Liver (tissue), 9 donors: ENCODE data around the gene LRRC70. TPM values are rescaled to one million over a fixed set of nuclear protein-coding genes. Genes with fewer than 3 reads are reported as not detected.

Experiments
- DNase-seq: peaks from one replicate; pipeline ENCODE4 v3.0.0-alpha.2; 2017; ENCODE audit warnings: low spot score
- H3K27ac ChIP-seq, 2 donors: one replicate each; pipeline ENCODE4 v1.7.0; 2013; ENCODE audit warnings: inconsistent platforms in 2 of 2, low read length in 2 of 2, control low read depth in 1 of 2, low read depth in 1 of 2, mild to moderate bottlenecking in 1 of 2
- H3K27me3 ChIP-seq, 4 donors: one replicate each; pipeline versions ENCODE4 v1.6.1 to v1.7.0; 2013; ENCODE audit warnings: low read length in 3 of 4, inconsistent platforms in 1 of 4, mild to moderate bottlenecking in 1 of 4, moderate library complexity in 1 of 4; ENCODE audit not compliant: control insufficient read depth in 4 of 4, insufficient read depth in 4 of 4
- H3K36me3 ChIP-seq, 4 donors: one replicate each; pipeline versions ENCODE4 v1.6.1 to v1.7.0; 2013; ENCODE audit warnings: low read length in 3 of 4, mild to moderate bottlenecking in 3 of 4, low read depth in 1 of 4, moderate library complexity in 1 of 4; ENCODE audit not compliant: control insufficient read depth in 4 of 4, insufficient read depth in 3 of 4
- H3K4me1 ChIP-seq, 4 donors: one replicate each; pipeline versions ENCODE4 v1.6.1 to v1.7.0; 2013; ENCODE audit warnings: low read length in 3 of 4, mild to moderate bottlenecking in 3 of 4, moderate library complexity in 1 of 4; ENCODE audit not compliant: control insufficient read depth in 4 of 4, insufficient read depth in 4 of 4
- H3K4me3 ChIP-seq, 3 donors: one replicate each; pipeline versions ENCODE4 v1.6.1 to v1.7.0; 2013; ENCODE audit warnings: low read length in 3 of 3, control low read depth in 1 of 3, low read depth in 1 of 3, mild to moderate bottlenecking in 1 of 3
- H3K9ac ChIP-seq, 2 donors: one replicate each; pipeline ENCODE4 v1.7.0; 2013; ENCODE audit warnings: low read length in 2 of 2, mild to moderate bottlenecking in 2 of 2, moderate library complexity in 2 of 2, control low read depth in 1 of 2, low read depth in 1 of 2
- H3K9me3 ChIP-seq, 4 donors: one replicate each; pipeline versions ENCODE4 v1.6.1 to v1.7.0; 2013; ENCODE audit warnings: low read length in 3 of 4; ENCODE audit not compliant: control insufficient read depth in 4 of 4
- ATF3 ChIP-seq: IDR thresholded peaks from 2 replicates; pipeline ENCODE4 v1.6.1; 2016; ENCODE audit warnings: antibody characterized with exemption
- CTCF ChIP-seq: fragments of 150-350 bp; IDR thresholded peaks from 2 replicates; pipeline ENCODE4 v1.5.1; 2017; ENCODE audit warnings: improper control_type of control experiment, low read depth, low read length; ENCODE audit not compliant: missing input control
- EGR1 ChIP-seq, 2 donors: IDR thresholded peaks; 2 replicates each; pipeline ENCODE4 v1.6.1; 2016 to 2018; ENCODE audit warnings: antibody characterized with exemption in 2 of 2, low read depth in 2 of 2
- FOXA1 ChIP-seq: IDR thresholded peaks from 2 replicates; pipeline ENCODE4 v1.6.1; 2016; ENCODE audit warnings: antibody characterized with exemption
- FOXA2 ChIP-seq: IDR thresholded peaks from 2 replicates; pipeline ENCODE4 v1.6.1; 2016; ENCODE audit warnings: antibody characterized with exemption
- GABPA ChIP-seq, 2 donors: IDR thresholded peaks in 1 of 2; conservative IDR thresholded peaks in 1 of 2; 2 replicates each; pipeline ENCODE4 v1.6.1; 2016; ENCODE audit warnings: antibody characterized with exemption in 2 of 2, mild to moderate bottlenecking in 1 of 2, moderate library complexity in 1 of 2
- HNF4A ChIP-seq, 2 donors: conservative IDR thresholded peaks; 2 replicates each; pipeline ENCODE4 v1.6.1; 2016; ENCODE audit warnings: antibody characterized with exemption in 2 of 2, mild to moderate bottlenecking in 2 of 2
- HNF4G ChIP-seq: IDR thresholded peaks from 2 replicates; pipeline ENCODE4 v1.6.1; 2016; ENCODE audit warnings: antibody characterized with exemption
- JUND ChIP-seq, 2 donors: IDR thresholded peaks; 2 replicates each; pipeline ENCODE4 v1.6.1; 2016; ENCODE audit warnings: antibody characterized with exemption in 2 of 2
- MAX ChIP-seq: IDR thresholded peaks from 2 replicates; pipeline ENCODE4 v1.6.1; 2016; ENCODE audit warnings: antibody characterized with exemption
- RAD21 ChIP-seq, 2 donors: IDR thresholded peaks; 2 replicates each; pipeline ENCODE4 v1.6.1; 2016; ENCODE audit warnings: antibody characterized with exemption in 2 of 2, mild to moderate bottlenecking in 2 of 2
- RXRA ChIP-seq, 2 donors: IDR thresholded peaks; 2 replicates each; pipeline ENCODE4 v1.6.1; 2017 to 2018; ENCODE audit warnings: antibody characterized with exemption in 2 of 2, mild to moderate bottlenecking in 1 of 2
- SP1 ChIP-seq: IDR thresholded peaks from 2 replicates; pipeline ENCODE4 v1.6.1; 2018; ENCODE audit warnings: antibody characterized with exemption, mild to moderate bottlenecking
- TAF1 ChIP-seq: conservative IDR thresholded peaks from 2 replicates; pipeline ENCODE4 v1.6.1; 2016; ENCODE audit warnings: antibody characterized with exemption, mild to moderate bottlenecking
- ZBTB33 ChIP-seq: IDR thresholded peaks from 2 replicates; pipeline ENCODE4 v1.6.1; 2016; ENCODE audit warnings: antibody characterized with exemption
- WGBS: extraction: QIAGEN DNeasy Blood & Tissue Kit; methylation state at CpG from one replicate; pipeline ENCODE4 v1.1.7; 2013; 5-methylcytosine and 5-hydroxymethylcytosine counted together
- polyA plus RNA-seq, 2 donors: library from polyadenylated mRNA; stranded (reverse) in 1 of 2; unstranded in 1 of 2; fragments of 200-250 nt in 1 of 2; fragments of >200 nt in 1 of 2; fragmentation: Nextera tagmentation in 1 of 2; extraction: Ambion mirVana in 1 of 2; gene quantifications; one replicate each; pipeline versions ENCODE4 v1.2.1 to v1.2.3, GENCODE V29; 2013 to 2015
- total RNA-seq, 2 donors: library from RNA; depleted of rRNA; stranded (reverse); fragments of >200 nt; gene quantifications; one replicate each; pipeline ENCODE4 v1.2.3, GENCODE V29; 2014
- donor health status: healthy.
- donor health status: healthy.
- donor health status: healthy.
- donor health status: healthy.
- donor health status: healthy.

Gene LRRC70
- total and polyA plus RNA-seq, 4 donors, result 0.66 to 2.8 (median 1.7) TPM

GRCh38 chr5:62572918-62573514, 5.6 kb upstream of the LRRC70 start:
- Histone ChIP-seq H3K36me3 (no peaks in the 10 kb centered on the region), H3K9me3 (no peaks in the 10 kb centered on the region), H3K4me1 (no peaks in the 10 kb centered on the region), H3K27ac (no peak overlapping the region), H3K9ac (no peak overlapping the region), H3K27me3 (no peaks in the 10 kb centered on the region), H3K4me3 (no peak overlapping the region)
- TF ChIP-seq HNF4G (no peak), SP1 (no peak), HNF4A (conservative IDR thresholded peaks at IDR 0.05) (no peak), FOXA1 (no peak), ZBTB33 (no peak), CTCF (no peak), JUND (IDR thresholded peaks at IDR 0.05) (no peak), FOXA2 (no peak), EGR1 (IDR thresholded peaks at IDR 0.05; ENCODE audit: low read depth in 2 of 2) (no peak), ATF3 (no peak)
- DNase-seq, result no peak
- WGBS, result 90% methylated on average over 9 of the region's 9 CpGs

GRCh38 chr5:62574599-62574998, 4.0 kb upstream of the LRRC70 start:
- no peaks in the 10 kb centered on the region for H3K27me3 ChIP-seq
- no peaks in the 10 kb centered on the region for H3K9me3 ChIP-seq
- WGBS, result 87% methylated on average over 2 of the region's 2 CpGs

GRCh38 chr5:62575066-62575465, 3.6 kb upstream of the LRRC70 start:
- WGBS, result 59% methylated on average over 2 of the region's 2 CpGs
- H3K27ac ChIP-seq, result no peak overlapping the region
- H3K27me3 ChIP-seq, result no peaks in the 10 kb centered on the region
- peaks cover 0 to 4% (median 0%) of the 10 kb centered on the region in 4 donors for H3K36me3 ChIP-seq
- no peak for TF ChIP-seq GABPA (IDR thresholded peaks at IDR 0.05 in 1 of 2, conservative IDR thresholded peaks at IDR 0.05 in 1 of 2)
- TF ChIP-seq RXRA (IDR thresholded peaks at IDR 0.05), result peak in 1 of 2 donors; percentile 21
- no peaks in the 10 kb centered on the region for H3K4me1 ChIP-seq
- no peak for DNase-seq
- no peaks in the 10 kb centered on the region for H3K9me3 ChIP-seq
- no peak overlapping the region for H3K4me3 ChIP-seq
- H3K9ac ChIP-seq, result no peak overlapping the region

More at GRCh38 chr5:62574599-62574998, 4.0 kb upstream of the LRRC70 start:
- Histone ChIP-seq H3K9ac (no peak overlapping the region), H3K4me1 (no peaks in the 10 kb centered on the region), H3K4me3 (no peak overlapping the region), H3K36me3 (peaks cover 0 to 2% (median 0%) of the 10 kb centered on the region in 4 donors), H3K27ac (no peak overlapping the region)
- TF ChIP-seq RAD21 (IDR thresholded peaks at IDR 0.05) (no peak), MAX (no peak), TAF1 (no peak)
- no peak for DNase-seq
